HL-60/S4 treated with phorbol 12-myristate 13-acetate at 8.2 ng/mL for 4 days and 3 days (cell line): ENCODE data around the gene DDX11.
"Not testable (repeated sequence)": the region's sequence is repeated elsewhere in the genome, so short reads cannot be mapped to it uniquely, and the experiment has no call there.

Experiments
- in situ Hi-C: fragments of 300-500 bp; cut with MboI; formaldehyde crosslinking; loops from 2 replicates; pipeline ENCODE4 v1.15.0; 2022; ENCODE audit warnings: low sequenced_read_pairs

The DDX11 gene

GRCh38 chr12:31121022-31121728, 47.5 kb downstream of the DDX11 start:
- in situ Hi-C loops: not testable (repeated sequence)

GRCh38 chr12:31122481-31122880, 48.8 kb downstream of the DDX11 start:
- in situ Hi-C loops: no loop called here

DNA sequence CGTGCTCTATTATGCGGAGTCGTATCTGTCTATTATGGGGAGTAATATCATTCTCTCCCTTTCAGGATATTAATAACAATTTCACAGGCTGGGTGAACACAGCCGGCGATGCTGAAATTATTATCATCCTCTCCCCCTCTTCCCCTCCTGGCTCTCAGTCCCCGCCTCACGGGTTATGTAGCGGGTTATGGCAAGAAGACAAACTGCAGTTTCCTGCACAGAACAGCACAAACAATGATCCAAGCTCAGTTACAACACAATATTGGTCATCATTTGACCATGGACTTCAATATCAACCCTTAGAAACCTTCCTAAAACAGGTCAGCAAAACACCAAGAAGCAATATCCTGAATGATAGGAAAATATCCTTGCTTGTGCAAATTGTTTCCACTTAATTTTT, 50.5 kb downstream of the DDX11 start:
- in situ Hi-C loops: not testable (repeated sequence)

- in situ Hi-C loops: not testable (repeated sequence)
These were observed 51.5 kb downstream of the DDX11 start for GRCh38 chr12:31125171-31125570.

DNA sequence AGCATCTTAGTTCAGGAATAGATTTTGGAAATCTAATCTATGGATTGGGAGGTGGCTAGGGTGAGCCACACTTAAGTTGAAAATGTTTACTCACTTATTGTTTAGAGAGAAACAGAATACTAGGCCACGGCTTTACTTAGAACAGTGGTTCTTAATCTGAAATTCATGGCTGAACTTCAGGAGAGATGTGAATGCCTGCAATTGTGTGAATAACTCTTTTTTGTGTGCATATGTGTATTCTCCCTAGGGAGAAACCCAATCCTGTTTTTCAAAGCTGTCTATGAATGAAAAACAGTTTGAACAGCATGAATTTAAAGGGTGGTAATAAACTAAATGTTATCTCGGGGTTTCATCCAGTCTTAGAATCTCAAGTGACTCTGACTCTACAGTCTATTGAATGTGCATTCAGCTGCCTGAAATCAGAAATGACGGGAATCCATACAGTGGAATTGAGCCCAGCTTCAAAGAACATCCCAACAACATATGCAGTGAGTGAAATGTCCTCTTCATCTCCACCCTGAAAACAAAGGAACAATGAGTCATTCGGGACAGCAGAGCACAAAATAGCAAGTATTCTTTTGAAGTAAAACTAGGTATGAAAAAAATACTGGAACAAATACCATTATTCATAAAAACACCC, 53.7 kb downstream of the DDX11 start:
- in situ Hi-C loops: not testable (repeated sequence)

DNA sequence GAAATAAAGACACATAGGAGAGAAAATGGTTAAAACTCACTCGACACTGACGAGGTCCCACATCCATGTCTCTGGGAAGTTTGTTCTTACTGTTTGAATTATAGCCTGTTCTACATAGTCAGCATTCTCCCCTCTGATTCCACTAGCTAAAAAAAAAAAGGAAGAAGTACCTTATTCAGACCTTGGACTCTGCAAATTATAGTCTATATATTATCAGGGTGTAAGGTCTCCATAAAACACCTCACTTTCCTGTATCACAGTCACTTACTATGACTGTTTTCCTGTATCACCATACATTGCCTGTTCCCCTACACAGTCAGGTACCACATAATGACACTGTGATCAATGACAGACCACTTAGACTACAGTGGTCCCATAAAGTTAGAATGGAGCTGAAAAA, 62.9 kb downstream of the DDX11 start:
- in situ Hi-C loops: not testable (repeated sequence)

DNA sequence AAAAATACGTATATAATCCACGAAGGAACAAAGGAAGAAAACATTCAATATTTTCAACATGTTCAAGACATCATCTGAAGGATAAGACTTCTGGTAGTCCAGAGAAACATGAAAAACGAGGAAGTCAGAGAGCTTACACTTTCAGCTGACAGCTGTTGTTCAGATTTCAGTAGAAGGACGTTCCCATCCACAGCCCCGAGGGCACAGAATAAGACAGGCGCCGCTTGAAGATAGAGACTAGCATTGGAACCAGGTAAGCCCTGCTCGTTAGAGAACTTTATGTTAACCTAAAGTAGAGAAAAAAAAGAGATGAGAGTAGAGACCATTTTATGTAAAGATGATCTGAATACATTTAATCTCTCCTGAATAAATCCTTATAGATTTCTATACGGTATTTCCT, 71.1 kb downstream of the DDX11 start:
- in situ Hi-C loops: not testable (repeated sequence)

GRCh38 chr12:31145296-31145695, 71.6 kb downstream of the DDX11 start:
- in situ Hi-C loops: not testable (repeated sequence)

GRCh38 chr12:31147415-31147814, 73.8 kb downstream of the DDX11 start:
- in situ Hi-C loops: not testable (repeated sequence)

DNA sequence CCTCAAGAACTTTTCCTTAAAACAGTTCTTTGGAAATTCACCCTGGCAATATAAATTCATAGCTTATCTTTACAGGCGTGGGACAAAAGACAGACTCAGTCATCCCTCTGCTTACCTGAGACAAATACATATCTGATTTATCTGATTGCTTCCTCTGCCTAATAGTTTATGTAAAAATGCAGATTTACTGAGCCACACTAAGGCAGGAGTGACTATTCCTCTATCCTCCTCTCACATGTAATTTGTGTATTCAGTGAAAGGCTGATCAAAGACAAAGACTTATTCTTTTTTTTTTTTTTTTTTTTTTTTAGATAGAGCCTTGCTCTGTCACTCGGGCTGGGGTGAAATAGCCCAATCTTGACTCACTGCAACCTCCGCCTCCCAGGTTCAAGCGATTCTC, 77.1 kb downstream of the DDX11 start:
- in situ Hi-C loops: not testable (repeated sequence)
